ENCODE data around the gene ATP11A.

The ATP11A gene

GRCh38 chr13:112900226-112900600 is 210.4 kb downstream of the ATP11A start:
- TF ChIP-seq, protein P1, sequence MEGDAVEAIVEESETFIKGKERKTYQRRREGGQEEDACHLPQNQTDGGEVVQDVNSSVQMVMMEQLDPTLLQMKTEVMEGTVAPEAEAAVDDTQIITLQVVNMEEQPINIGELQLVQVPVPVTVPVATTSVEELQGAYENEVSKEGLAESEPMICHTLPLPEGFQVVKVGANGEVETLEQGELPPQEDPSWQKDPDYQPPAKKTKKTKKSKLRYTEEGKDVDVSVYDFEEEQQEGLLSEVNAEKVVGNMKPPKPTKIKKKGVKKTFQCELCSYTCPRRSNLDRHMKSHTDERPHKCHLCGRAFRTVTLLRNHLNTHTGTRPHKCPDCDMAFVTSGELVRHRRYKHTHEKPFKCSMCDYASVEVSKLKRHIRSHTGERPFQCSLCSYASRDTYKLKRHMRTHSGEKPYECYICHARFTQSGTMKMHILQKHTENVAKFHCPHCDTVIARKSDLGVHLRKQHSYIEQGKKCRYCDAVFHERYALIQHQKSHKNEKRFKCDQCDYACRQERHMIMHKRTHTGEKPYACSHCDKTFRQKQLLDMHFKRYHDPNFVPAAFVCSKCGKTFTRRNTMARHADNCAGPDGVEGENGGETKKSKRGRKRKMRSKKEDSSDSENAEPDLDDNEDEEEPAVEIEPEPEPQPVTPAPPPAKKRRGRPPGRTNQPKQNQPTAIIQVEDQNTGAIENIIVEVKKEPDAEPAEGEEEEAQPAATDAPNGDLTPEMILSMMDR (IDR thresholded peaks at IDR 0.05): no peak

DNA sequence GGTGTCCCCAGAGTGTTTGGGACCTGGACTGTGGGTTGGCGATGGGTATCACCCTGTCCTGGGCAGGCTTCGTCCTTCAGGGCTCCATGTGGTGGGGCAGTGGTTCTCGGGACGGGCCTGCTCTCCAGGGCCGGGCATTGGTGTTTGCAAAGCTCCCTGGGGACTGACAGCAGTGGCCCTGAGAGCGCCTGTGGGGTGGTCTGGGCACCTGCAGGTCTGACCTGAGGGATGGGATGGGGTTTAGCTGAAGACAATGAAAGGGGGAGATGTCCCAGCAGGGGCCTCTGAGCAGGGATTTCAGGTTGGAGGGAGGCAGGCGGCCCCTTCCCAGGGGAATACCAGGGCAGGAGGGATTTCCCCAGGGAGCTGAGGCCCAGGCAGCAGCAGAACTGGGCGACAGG is 210.9 kb downstream of the ATP11A start:
- TF ChIP-seq, protein P1 (IDR thresholded peaks at IDR 0.05): no peak

DNA sequence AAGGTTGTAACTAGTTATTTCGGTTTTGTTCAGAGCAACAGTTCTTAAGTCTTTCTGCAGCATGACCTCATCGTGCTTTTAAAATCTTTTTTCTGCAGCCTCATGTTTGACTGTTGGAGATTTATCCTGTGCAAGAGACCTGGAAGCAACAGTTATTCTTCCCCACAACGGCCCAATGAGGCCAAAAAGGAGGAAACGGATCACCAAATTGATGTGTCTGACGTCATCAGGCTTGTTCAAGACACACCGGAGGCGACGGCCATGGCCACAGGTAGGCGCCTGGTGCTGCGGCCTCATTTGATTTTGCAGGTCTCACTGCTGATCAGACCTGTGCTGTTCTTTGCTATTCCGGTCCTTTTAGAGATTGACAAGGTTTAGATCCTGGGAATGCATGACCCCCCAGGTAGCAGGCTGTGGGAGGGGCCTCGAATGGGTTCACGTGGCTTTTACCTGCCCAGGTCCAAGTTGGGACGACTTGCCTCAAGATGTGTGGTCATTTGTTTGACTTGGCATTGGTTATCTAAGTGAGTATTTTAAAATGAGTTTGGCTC is 212.3 kb downstream of the ATP11A start:
- TF ChIP-seq, protein P1 (IDR thresholded peaks at IDR 0.05): no peak

- TF ChIP-seq, protein P1 (IDR thresholded peaks at IDR 0.05): no peak
These were observed 212.8 kb downstream of the ATP11A start for GRCh38 chr13:112902669-112903068.

DNA sequence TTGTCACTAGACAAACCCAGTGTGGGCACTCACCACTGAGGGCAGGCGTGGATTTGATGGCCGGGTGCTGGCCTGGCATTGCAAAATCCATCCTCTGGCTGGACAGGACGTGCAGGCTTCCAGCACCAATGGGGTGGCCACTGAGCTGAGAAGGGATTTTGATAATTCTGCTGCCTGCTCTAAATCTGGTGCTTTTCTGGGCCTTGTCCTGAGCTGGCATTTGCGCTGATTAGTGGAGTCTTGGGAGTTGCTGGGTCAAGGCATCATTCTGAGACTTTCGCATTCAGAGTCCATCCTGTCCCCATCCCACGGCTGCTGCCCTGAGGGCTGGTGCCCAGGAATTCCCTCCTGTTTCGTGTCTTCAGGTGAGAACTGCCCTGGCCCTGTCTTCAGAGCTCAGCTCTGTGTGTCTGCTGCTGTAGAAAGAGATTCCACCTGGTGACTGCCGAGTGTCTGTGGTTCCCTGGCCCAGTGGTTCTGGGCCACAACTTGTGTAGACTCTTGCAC is 213.3 kb downstream of the ATP11A start:
- TF ChIP-seq, protein P1 (IDR thresholded peaks at IDR 0.05): no peak

DNA sequence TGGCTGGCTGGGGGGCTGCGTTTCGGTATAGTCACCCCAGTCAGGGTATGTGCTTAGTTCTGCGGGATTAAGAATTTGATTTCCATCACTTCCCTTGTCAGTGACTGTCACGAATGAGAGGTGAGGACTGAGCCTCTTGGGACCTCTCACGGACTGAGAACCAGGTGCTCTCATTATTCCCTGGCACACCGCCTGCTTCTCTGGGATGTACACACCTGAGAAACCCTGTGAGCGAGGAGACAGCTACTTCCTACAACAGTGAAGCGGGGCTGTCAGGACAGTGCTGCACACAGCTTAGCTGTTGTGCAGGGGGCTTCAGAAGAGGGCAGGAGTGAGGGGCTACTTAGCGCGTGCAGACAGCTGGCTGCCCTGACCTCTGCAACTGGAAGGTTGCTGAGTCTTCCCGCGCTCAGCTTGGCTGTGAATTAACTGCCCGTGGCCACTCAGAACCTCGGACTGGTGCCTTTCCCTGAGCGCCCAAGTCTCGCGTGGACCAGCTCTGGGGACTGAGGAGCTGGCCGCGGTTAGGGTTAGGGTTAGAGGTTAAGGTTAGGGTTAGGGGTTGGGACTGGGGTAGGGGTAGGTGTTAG is 213.9 kb downstream of the ATP11A start:
- TF ChIP-seq, protein P1 (IDR thresholded peaks at IDR 0.05): no peak

DNA sequence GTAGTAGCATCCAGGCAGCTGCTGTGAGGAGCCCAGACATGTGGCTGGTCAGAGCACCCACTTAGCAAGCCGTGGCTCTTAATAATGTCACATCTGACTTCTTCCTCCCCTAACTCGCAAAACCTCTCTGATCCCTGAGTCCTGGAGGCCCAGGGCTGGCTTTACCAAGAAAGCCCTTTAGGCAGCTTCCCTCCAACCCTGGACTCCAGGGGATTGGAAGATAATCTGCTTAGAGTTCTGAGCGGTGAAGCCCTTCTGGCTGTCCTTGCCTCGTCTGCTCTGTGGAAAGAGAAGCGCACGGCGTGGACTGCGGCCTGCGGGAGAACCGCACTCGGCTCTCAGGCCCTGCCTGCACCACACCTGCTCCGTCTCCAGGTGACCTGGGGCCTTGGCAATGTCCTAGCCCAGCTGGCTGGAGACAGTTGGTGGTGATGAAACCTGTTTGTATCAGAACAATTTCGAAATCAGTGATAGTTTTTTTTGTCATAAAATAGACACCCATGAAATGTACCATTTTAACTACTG is 214.7 kb downstream of the ATP11A start:
- TF ChIP-seq, protein P1 (IDR thresholded peaks at IDR 0.05): no peak
